Activated CD4-positive, alpha-beta T cell treated with anti-CD3 and anti-CD28 coated beads, Interleukin-2, Interleukin-6, amounts not matched to agents 100 ng/mL and 50 ng/mL, durations not matched to agents 16 hours and 8 hours (primary cell): ENCODE results near the gene TOR3A.
"Not testable (repeated sequence)": the region's sequence is repeated elsewhere in the genome, so short reads cannot be mapped to it uniquely, and the experiment has no call there.

Experiments used
- DNase-seq: peaks from one replicate; pipeline ENCODE4 v3.0.0-alpha.2; 2020

The TOR3A gene

GRCh38 chr1:179108644-179109043, 26.8 kb downstream of the TOR3A start:
- DNase-seq, result no peak

- DNase-seq, result no peak
Observed at GRCh38 chr1:179115181-179115580, 33.3 kb downstream of the TOR3A start.

- DNase-seq, result no peak
Observed at GRCh38 chr1:179119513-179119912, 37.6 kb downstream of the TOR3A start.

- no peak for DNase-seq
Observed at GRCh38 chr1:179120736-179121135, 38.9 kb downstream of the TOR3A start.

GRCh38 chr1:179121159-179121938, 39.5 kb downstream of the TOR3A start:
- DNase-seq, result peak; percentile 44

- DNase-seq, result no peak
Observed at GRCh38 chr1:179124873-179125272, 43.0 kb downstream of the TOR3A start.

- no peak for DNase-seq
Observed at GRCh38 chr1:179126338-179127060, 44.6 kb downstream of the TOR3A start.

- no peak for DNase-seq
Observed at GRCh38 chr1:179127163-179127895, 45.5 kb downstream of the TOR3A start.

GRCh38 chr1:179128520-179128919, 46.6 kb downstream of the TOR3A start:
- no peak for DNase-seq

- peak; percentile 59 for DNase-seq
Observed at GRCh38 chr1:179129702-179130473, 48.0 kb downstream of the TOR3A start.

GRCh38 chr1:179135168-179135567, 53.3 kb downstream of the TOR3A start:
- DNase-seq, result not testable (repeated sequence)

GRCh38 chr1:179135707-179136106, 53.8 kb downstream of the TOR3A start:
- not testable (repeated sequence) for DNase-seq

- no peak for DNase-seq
Observed at GRCh38 chr1:179137617-179138255, 55.9 kb downstream of the TOR3A start.

- DNase-seq, result not testable (repeated sequence)
Observed at GRCh38 chr1:179138755-179139154, 56.9 kb downstream of the TOR3A start.

- DNase-seq, result peak; percentile 20
Observed at GRCh38 chr1:179141592-179142251, 59.9 kb downstream of the TOR3A start.

GRCh38 chr1:179142889-179143299, 61.0 kb downstream of the TOR3A start:
- no peak for DNase-seq

GRCh38 chr1:179143322-179143721, 61.5 kb downstream of the TOR3A start:
- peak; percentile 12 for DNase-seq

- no peak for DNase-seq
Observed at GRCh38 chr1:179144626-179145025, 62.8 kb downstream of the TOR3A start.

GRCh38 chr1:179145521-179145920, 63.7 kb downstream of the TOR3A start:
- no peak for DNase-seq
